Endothelial cell of umbilical vein (primary cell): ENCODE data around the gene MAP3K14. TPM values are rescaled to one million over a fixed set of nuclear protein-coding genes. Genes with fewer than 3 reads are reported as not detected.

ENCODE experiments used
- BruUV-seq: library from RNA; stranded (reverse); fragments of 400-500 nt; replicated peaks from 2 replicates; lab custom pipeline; 2021; lab: Mats Ljungman, UMichigan
- CTCF ChIA-PET: fragments of 300-600, 350-600 bp; sonication (Branson Sonifier 250); formaldehyde crosslinking; loops from one replicate; lab custom pipeline; 2021; ENCODE audit warnings: antibody characterized with exemption, inconsistent platforms; lab: Charles Lee
- POLR2A ChIA-PET: fragments of 300-600, 350-600 bp; sonication (Branson Sonifier 250); formaldehyde crosslinking; loops from one replicate; lab custom pipeline; 2021; ENCODE audit warnings: antibody characterized with exemption, inconsistent platforms; lab: Charles Lee
- DNase-seq: peaks from one replicate; pipeline ENCODE4 v3.0.0-alpha.2; 2011; ENCODE audit warnings: low read depth, low spot score
- FAIRE-seq: peaks from 2 replicates; lab custom pipeline; 2011; peaks lifted over from hg19 to GRCh38; lab: Jason Lieb, UNC
- H2AFZ ChIP-seq: 2 replicates; pipeline ENCODE4 v1.6.0; 2012; ENCODE audit warnings: low read depth, low read length, control low read depth, inconsistent platforms
- H3K27ac ChIP-seq: 2 replicates; pipeline ENCODE4 v1.5.1; 2011; ENCODE audit warnings: low read depth, mild to moderate bottlenecking, control low read depth, low read length, moderate library complexity; ENCODE audit not compliant: insufficient read depth
- H3K27me3 ChIP-seq, 2 experiments: 2 replicates each; pipeline versions ENCODE4 v1.6.0 to v1.6.1; 2011; ENCODE audit warnings: low read length in 2 of 2, mixed read lengths in 1 of 2; ENCODE audit not compliant: control insufficient read depth in 2 of 2, insufficient read depth in 2 of 2
- H3K36me3 ChIP-seq, 2 experiments: 2 replicates in 1 of 2; 3 replicates in 1 of 2; pipeline ENCODE4 v1.5.1; 2011; ENCODE audit warnings: low read length in 2 of 2, mild to moderate bottlenecking in 1 of 2, moderate library complexity in 1 of 2; ENCODE audit not compliant: control insufficient read depth in 2 of 2, insufficient read depth in 2 of 2; ENCODE audit errors: extremely low read depth in 1 of 2
- H3K4me1 ChIP-seq: 3 replicates; pipeline ENCODE4 v1.5.1; 2011; ENCODE audit warnings: mild to moderate bottlenecking, low read length; ENCODE audit not compliant: control insufficient read depth, insufficient read depth; ENCODE audit errors: extremely low read depth
- H3K4me2 ChIP-seq: 2 replicates; pipeline ENCODE4 v1.6.1; 2011; ENCODE audit warnings: low read length, control low read depth, mixed read lengths; ENCODE audit not compliant: insufficient read depth
- H3K4me3 ChIP-seq, 3 experiments: fragments of 200-600 bp in 1 of 3; sonication (generic), shearing (Covaris generic) in 1 of 3; replicated peaks in 1 of 3; 2 replicates each; pipeline ENCODE4 v1.5.1; 2011 to 2016; ENCODE audit warnings: control low read depth in 3 of 3, low read length in 3 of 3, mild to moderate bottlenecking in 2 of 3, inconsistent platforms in 1 of 3, low read depth in 1 of 3, moderate library complexity in 1 of 3; ENCODE audit not compliant: insufficient read depth in 1 of 3
- H3K79me2 ChIP-seq: 2 replicates; pipeline ENCODE4 v1.6.0; 2012; ENCODE audit warnings: low read length, inconsistent platforms; ENCODE audit not compliant: control insufficient read depth, insufficient read depth
- H3K9ac ChIP-seq: replicated peaks from 2 replicates; pipeline ENCODE3; 2011; ENCODE audit warnings: low read length, control low read depth; ENCODE audit not compliant: insufficient read depth; ENCODE audit errors: extremely low read depth
- H3K9me1 ChIP-seq: replicated peaks from 3 replicates; pipeline ENCODE4 v1.6.0; 2011; ENCODE audit warnings: mild to moderate bottlenecking, low read length; ENCODE audit not compliant: control insufficient read depth, insufficient read depth; ENCODE audit errors: extremely low read depth
- H3K9me3 ChIP-seq: replicated peaks from 2 replicates; pipeline ENCODE4 v1.5.1; 2012; ENCODE audit warnings: low read length, inconsistent platforms; ENCODE audit not compliant: control insufficient read depth, insufficient read depth
- H4K20me1 ChIP-seq: replicated peaks from 2 replicates; pipeline ENCODE3; 2011; ENCODE audit warnings: mild to moderate bottlenecking, low read length; ENCODE audit not compliant: control insufficient read depth, insufficient read depth; ENCODE audit errors: extremely low read depth
- EZH2 ChIP-seq: IDR thresholded peaks from 2 replicates; pipeline ENCODE4 v1.6.1; 2012; ENCODE audit warnings: borderline replicate concordance, low read depth, mild to moderate bottlenecking, moderate library complexity, low read length, inconsistent platforms; ENCODE audit not compliant: severe bottlenecking
- FOS ChIP-seq: IDR thresholded peaks from 2 replicates; pipeline ENCODE4 v1.6.1; 2011; ENCODE audit warnings: mild to moderate bottlenecking, low read length, moderate library complexity, borderline replicate concordance; ENCODE audit not compliant: insufficient read depth
- GATA2 ChIP-seq: IDR thresholded peaks from 2 replicates; pipeline ENCODE4 v1.7.0; 2011; ENCODE audit warnings: low read depth, mild to moderate bottlenecking, moderate library complexity, mixed read lengths, low read length; ENCODE audit not compliant: insufficient read length, insufficient read depth
- JUN ChIP-seq: IDR thresholded peaks from 2 replicates; pipeline ENCODE4 v1.6.1; 2011; ENCODE audit warnings: borderline replicate concordance, low read depth; ENCODE audit not compliant: insufficient read length, insufficient read depth
- MYC ChIP-seq: IDR thresholded peaks from one replicate; pipeline ENCODE4 v1.6.1; 2011; ENCODE audit warnings: mild to moderate bottlenecking, low read depth, low read length
- POLR2A ChIP-seq: IDR thresholded peaks from 2 replicates; pipeline ENCODE4 v1.6.1; 2012; ENCODE audit warnings: low read depth, mild to moderate bottlenecking, control low read depth, low read length
- POLR2AphosphoS5 ChIP-seq: IDR thresholded peaks from 2 replicates; pipeline ENCODE4 v1.6.1; 2012; ENCODE audit warnings: low read depth, mild to moderate bottlenecking, control low read depth, low read length, moderate library complexity; ENCODE audit not compliant: insufficient read depth
- dilution Hi-C: fragments of 300-500 bp; cut with MboI; formaldehyde crosslinking; loops from one replicate; pipeline ENCODE4 v1.15.0; 2019; ENCODE audit warnings: low sequenced_read_pairs; ENCODE audit not compliant: extremely low pct_ligation_motif_present
- intact Hi-C: fragments of 100-400 bp; cut with micrococcal nuclease; formaldehyde crosslinking; loops from one replicate; pipeline ENCODE4 v1.10.0; 2022
- polyA plus RNA-seq, 4 experiments: library from polyadenylated mRNA; depleted of rRNA in 3 of 4; stranded (reverse) in 3 of 4; unstranded in 1 of 4; fragments of >200 nt; gene quantifications; 2 replicates each; pipeline versions ENCODE4 v1.2.1 to v1.2.3, GENCODE V29; 2011 to 2012; ENCODE audit warnings: missing spikeins in 1 of 4
- total RNA-seq: library from RNA; stranded (reverse); gene quantifications from 2 replicates; pipeline ENCODE4 v1.2.3, GENCODE V29; 2021
- TF ChIP-seq, protein P1 (sequence below): IDR thresholded peaks from 2 replicates; pipeline ENCODE4 v1.6.1; 2011; ENCODE audit not compliant: insufficient read depth, insufficient read length
- TF ChIP-seq, protein P2 (sequence below), 2 donors: IDR thresholded peaks; 1 replicate in 1 of 2; 2 replicates in 1 of 2; pipeline ENCODE4 v1.5.1; 2011; ENCODE audit warnings: low read length in 2 of 2, mild to moderate bottlenecking in 2 of 2, moderate library complexity in 2 of 2, control low read depth in 1 of 2, inconsistent platforms in 1 of 2, low read depth in 1 of 2; ENCODE audit not compliant: insufficient read depth in 1 of 2; ENCODE audit errors: extremely low read depth in 1 of 2

The MAP3K14 gene
- total and polyA plus RNA-seq, 2 donors (not counting 3 experiments of a cell fraction or from before 2014, with no cell fraction given), result 5.4 to 9.8 TPM

DNA sequence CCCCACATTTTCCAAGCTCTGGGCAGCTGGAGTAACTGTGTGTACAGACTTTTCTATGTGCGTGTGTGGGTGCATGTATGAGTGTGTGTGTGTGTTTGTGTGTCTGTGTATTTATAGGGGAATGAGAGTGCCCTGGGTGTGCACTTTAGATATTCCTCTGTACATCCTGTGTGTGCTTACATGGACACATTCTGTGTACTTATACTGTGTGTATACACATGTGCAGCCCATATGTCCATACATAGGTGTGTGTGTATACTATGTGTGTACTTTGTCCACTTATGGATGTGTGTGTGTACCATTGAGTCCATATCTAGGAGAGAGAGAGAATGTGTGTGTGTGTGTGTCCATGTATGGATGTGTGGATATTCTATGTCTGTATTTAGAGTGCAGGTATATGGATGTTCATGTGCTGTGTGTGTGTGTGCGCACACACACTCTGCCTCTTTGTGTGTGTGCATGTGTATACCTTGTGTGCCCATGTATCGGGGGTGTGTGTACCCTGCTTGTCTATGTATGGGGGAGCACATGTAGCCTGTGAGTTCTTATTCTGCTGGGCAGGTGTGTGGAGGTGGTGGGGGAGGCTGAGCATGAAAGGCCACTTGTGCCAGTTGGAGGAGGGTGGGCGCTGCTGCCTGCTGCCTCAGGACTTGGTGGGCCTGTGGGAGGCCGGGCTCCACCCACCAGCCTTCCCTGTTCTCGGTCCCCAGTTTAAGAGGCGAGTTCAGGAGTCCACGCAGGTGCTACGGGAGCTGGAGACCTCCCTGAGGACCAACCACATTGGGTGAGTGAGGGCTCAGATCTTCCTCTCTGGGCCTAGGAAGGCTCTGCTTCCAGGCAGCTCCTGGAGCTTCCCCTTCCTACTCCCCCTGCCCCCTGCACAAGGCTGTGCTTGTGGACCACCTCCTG, 84.1 kb downstream of the MAP3K14 start:
- CTCF ChIA-PET, result interaction anchor here (1.3 to 6.6 kb wide), 4 partner anchors 11 to 97 kb away, joined by 3 to 93 read pairs (median 18); partner anchors contain the start of genes ACBD4, FMNL1 and HEXIM1
- H3K79me2 ChIP-seq, result no peaks in the 10 kb centered on the region
- DNase-seq, result no peak
- H2AFZ ChIP-seq, result no peak overlapping the region
- H3K9ac ChIP-seq, result no peak overlapping the region
- no peak overlapping the region for H3K4me3 ChIP-seq
- dilution Hi-C loops, result no loop called here
- H3K9me1 ChIP-seq, result no peaks in the 10 kb centered on the region
- no peaks in the 10 kb centered on the region for H4K20me1 ChIP-seq
- no peaks in the 10 kb centered on the region for H3K4me1 ChIP-seq
- no peaks in the 10 kb centered on the region for H3K27me3 ChIP-seq
- H3K27ac ChIP-seq, result no peak overlapping the region
- intact Hi-C loops, result no loop called here
- no peak for FAIRE-seq
- BruUV-seq, result no TSS peak
- POLR2A ChIA-PET, result no interaction called here
- TF ChIP-seq MYC (no peak), JUN (no peak), EZH2 (no peak), POLR2AphosphoS5 (no peak), POLR2A (no peak), GATA2 (no peak), FOS (no peak)
- TF ChIP-seq, protein P1, sequence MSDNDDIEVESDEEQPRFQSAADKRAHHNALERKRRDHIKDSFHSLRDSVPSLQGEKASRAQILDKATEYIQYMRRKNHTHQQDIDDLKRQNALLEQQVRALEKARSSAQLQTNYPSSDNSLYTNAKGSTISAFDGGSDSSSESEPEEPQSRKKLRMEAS, result no peak
- TF ChIP-seq, protein P2, sequence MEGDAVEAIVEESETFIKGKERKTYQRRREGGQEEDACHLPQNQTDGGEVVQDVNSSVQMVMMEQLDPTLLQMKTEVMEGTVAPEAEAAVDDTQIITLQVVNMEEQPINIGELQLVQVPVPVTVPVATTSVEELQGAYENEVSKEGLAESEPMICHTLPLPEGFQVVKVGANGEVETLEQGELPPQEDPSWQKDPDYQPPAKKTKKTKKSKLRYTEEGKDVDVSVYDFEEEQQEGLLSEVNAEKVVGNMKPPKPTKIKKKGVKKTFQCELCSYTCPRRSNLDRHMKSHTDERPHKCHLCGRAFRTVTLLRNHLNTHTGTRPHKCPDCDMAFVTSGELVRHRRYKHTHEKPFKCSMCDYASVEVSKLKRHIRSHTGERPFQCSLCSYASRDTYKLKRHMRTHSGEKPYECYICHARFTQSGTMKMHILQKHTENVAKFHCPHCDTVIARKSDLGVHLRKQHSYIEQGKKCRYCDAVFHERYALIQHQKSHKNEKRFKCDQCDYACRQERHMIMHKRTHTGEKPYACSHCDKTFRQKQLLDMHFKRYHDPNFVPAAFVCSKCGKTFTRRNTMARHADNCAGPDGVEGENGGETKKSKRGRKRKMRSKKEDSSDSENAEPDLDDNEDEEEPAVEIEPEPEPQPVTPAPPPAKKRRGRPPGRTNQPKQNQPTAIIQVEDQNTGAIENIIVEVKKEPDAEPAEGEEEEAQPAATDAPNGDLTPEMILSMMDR (IDR thresholded peaks at IDR 0.05; ENCODE audit: extremely low read depth in 1 of 2, insufficient read depth in 1 of 2, low read depth in 1 of 2, low read length in 2 of 2), result no peak
- no peaks in the 10 kb centered on the region for H3K9me3 ChIP-seq
- no peaks in the 10 kb centered on the region for H3K36me3 ChIP-seq
- H3K4me2 ChIP-seq, result no peak overlapping the region
